MM.1S (cell line): ENCODE measurements around the gene CCL16.

Experiments
- DNase-seq: peaks from one replicate; pipeline ENCODE4 v3.0.0-alpha.2; 2015
- H2AFZ ChIP-seq: fragments of 300-600 bp; sonication (generic); 2 replicates; pipeline ENCODE4 v1.6.0; 2016; ENCODE audit warnings: antibody characterized with exemption, low read length
- H3F3A ChIP-seq: fragments of 300-600 bp; sonication (generic); 2 replicates; pipeline ENCODE4 v1.6.1; 2016; ENCODE audit warnings: mild to moderate bottlenecking, antibody characterized with exemption, low read length, moderate library complexity, mixed read lengths; ENCODE audit not compliant: insufficient read depth
- H3K27ac ChIP-seq: fragments of 300-600 bp; sonication (generic); 2 replicates; pipeline ENCODE4 v1.5.1; 2016; ENCODE audit warnings: mild to moderate bottlenecking, low read length
- H3K27me3 ChIP-seq: fragments of 300-600 bp; sonication (generic); replicated peaks from 2 replicates; pipeline ENCODE4 v1.6.0; 2016; ENCODE audit warnings: low read length; ENCODE audit not compliant: insufficient read depth
- H3K36me3 ChIP-seq: fragments of 300-600 bp; sonication (generic); replicated peaks from 2 replicates; pipeline ENCODE4 v1.6.1; 2016; ENCODE audit warnings: mild to moderate bottlenecking, low read length, mixed read lengths; ENCODE audit not compliant: insufficient read depth
- H3K4me1 ChIP-seq: fragments of 300-600 bp; sonication (generic); 2 replicates; pipeline ENCODE4 v1.6.1; 2016; ENCODE audit warnings: low read length, mixed read lengths
- H3K4me2 ChIP-seq: fragments of 300-600 bp; sonication (generic); 2 replicates; pipeline ENCODE4 v1.6.0; 2016; ENCODE audit warnings: low read depth, low read length
- H3K4me3 ChIP-seq: fragments of 300-600 bp; sonication (generic); 2 replicates; pipeline ENCODE4 v1.5.1; 2016; ENCODE audit warnings: low read length, mixed read lengths
- H3K79me2 ChIP-seq: fragments of 300-600 bp; sonication (generic); 2 replicates; pipeline ENCODE4 v1.6.1; 2016; ENCODE audit warnings: mixed run types, low read length, mixed read lengths
- H3K9ac ChIP-seq: fragments of 300-600 bp; sonication (generic); 2 replicates; pipeline ENCODE4 v1.6.1; 2016; ENCODE audit warnings: low read length, mixed read lengths
- H3K9me2 ChIP-seq: fragments of 300-600 bp; sonication (generic); replicated peaks from 2 replicates; pipeline ENCODE4 v1.6.1; 2016; ENCODE audit warnings: mild to moderate bottlenecking, low read length, mixed read lengths; ENCODE audit not compliant: insufficient read depth
- H3K9me3 ChIP-seq: fragments of 300-600 bp; sonication (generic); replicated peaks from 2 replicates; pipeline ENCODE4 v1.6.1; 2016; ENCODE audit warnings: mild to moderate bottlenecking, low read length, mixed read lengths; ENCODE audit not compliant: insufficient read depth
- H4K20me1 ChIP-seq: fragments of 300-600 bp; sonication (generic); 2 replicates; pipeline ENCODE4 v1.6.1; 2016; ENCODE audit warnings: mild to moderate bottlenecking, low read length, moderate library complexity, mixed read lengths; ENCODE audit not compliant: insufficient read depth
- EZH2 ChIP-seq: fragments of 300-600 bp; sonication (generic); optimal IDR thresholded peaks from 2 replicates; pipeline ENCODE3; 2017; ENCODE audit warnings: low read depth, mild to moderate bottlenecking, antibody characterized with exemption, low read length, mixed read lengths
- EZH2phosphoT487 ChIP-seq: fragments of 300-600 bp; sonication (generic); IDR thresholded peaks from 2 replicates; pipeline ENCODE4 v1.6.1; 2018; ENCODE audit warnings: antibody characterized with exemption, low read length
- TF ChIP-seq, protein P1 (sequence below): fragments of 300-600 bp; sonication (generic); IDR thresholded peaks from 2 replicates; pipeline ENCODE4 v1.5.1; 2016; ENCODE audit warnings: antibody characterized with exemption, low read length, mixed read lengths

Gene CCL16

DNA sequence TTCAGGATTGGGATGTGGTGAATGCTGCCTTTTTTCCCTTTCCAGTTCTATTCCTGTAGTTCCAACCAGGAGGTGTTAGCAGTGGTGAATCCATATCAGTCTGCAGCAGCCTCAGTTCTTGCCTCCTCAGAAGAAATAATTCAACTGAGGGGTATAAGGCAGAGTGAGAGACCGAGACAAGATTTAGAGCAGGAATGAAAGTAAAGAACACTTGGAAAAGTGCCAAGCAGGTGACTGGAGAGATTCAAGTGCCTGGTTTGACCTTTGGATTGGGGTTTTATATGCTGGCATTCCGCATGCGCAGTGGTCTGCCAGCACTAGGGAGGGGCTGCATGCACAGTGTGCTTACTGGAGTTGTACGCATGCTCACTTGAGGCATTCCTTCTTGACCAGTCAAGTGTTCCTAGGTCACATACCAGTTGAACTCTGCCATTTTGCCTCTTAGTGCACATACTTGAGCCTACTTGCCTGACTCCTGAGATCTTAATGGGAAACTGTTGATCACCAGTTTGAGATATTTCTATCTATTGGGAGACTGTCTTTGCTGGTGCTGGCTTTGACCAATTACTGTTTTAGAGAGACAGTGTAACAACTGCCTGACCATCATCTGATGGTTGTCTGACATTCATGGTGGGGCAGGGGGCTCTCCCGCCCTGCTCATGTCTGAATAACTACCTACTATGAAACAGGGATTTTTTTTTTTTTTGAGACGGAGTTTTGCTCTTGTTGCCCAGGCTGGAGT is 20.7 kb upstream of the CCL16 start:
- Histone ChIP-seq H3K79me2 (no peaks in the 10 kb centered on the region), H4K20me1 (no peaks in the 10 kb centered on the region), H3K27me3 (no peaks in the 10 kb centered on the region), H3K4me1 (peaks cover 25% of the 10 kb centered on the region), H3K27ac (no peak overlapping the region), H3K36me3 (no peaks in the 10 kb centered on the region), H3K4me2 (no peak overlapping the region), H2AFZ (no peak overlapping the region), H3K9ac (no peak overlapping the region), H3K9me2 (no peaks in the 10 kb centered on the region), H3K9me3 (no peaks in the 10 kb centered on the region), H3F3A (no peaks in the 10 kb centered on the region), H3K4me3 (no peak overlapping the region)
- no peak for TF ChIP-seq EZH2phosphoT487
- TF ChIP-seq, protein P1, sequence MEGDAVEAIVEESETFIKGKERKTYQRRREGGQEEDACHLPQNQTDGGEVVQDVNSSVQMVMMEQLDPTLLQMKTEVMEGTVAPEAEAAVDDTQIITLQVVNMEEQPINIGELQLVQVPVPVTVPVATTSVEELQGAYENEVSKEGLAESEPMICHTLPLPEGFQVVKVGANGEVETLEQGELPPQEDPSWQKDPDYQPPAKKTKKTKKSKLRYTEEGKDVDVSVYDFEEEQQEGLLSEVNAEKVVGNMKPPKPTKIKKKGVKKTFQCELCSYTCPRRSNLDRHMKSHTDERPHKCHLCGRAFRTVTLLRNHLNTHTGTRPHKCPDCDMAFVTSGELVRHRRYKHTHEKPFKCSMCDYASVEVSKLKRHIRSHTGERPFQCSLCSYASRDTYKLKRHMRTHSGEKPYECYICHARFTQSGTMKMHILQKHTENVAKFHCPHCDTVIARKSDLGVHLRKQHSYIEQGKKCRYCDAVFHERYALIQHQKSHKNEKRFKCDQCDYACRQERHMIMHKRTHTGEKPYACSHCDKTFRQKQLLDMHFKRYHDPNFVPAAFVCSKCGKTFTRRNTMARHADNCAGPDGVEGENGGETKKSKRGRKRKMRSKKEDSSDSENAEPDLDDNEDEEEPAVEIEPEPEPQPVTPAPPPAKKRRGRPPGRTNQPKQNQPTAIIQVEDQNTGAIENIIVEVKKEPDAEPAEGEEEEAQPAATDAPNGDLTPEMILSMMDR: no peak
- DNase-seq: no peak

GRCh38 chr17:36001110-36001771 is 19.9 kb upstream of the CCL16 start, which contains the start of gene CCL15:
TSS of gene CCL15 (minus strand) at chr17:36001553. CDS start at chr17:36001492, 61 bp downstream.
- Histone ChIP-seq H3K27ac (no peak within 1 kb of the TSS), H3K36me3 (no peaks in the 10 kb centered on the region), H3K9ac (no peak within 1 kb of the TSS), H3F3A (no peaks in the 10 kb centered on the region), H3K4me1 (peaks cover 25% of the 10 kb centered on the region), H2AFZ (no peak within 1 kb of the TSS), H3K4me3 (no peak within 1 kb of the TSS), H3K79me2 (no peaks in the 10 kb centered on the region), H3K27me3 (no peaks in the 10 kb centered on the region), H3K9me3 (no peaks in the 10 kb centered on the region), H4K20me1 (no peaks in the 10 kb centered on the region), H3K4me2 (no peak within 1 kb of the TSS), H3K9me2 (no peaks in the 10 kb centered on the region)
- TF ChIP-seq, protein P1: no peak
- TF ChIP-seq EZH2 (no peak), EZH2phosphoT487 (no peak)
- DNase-seq: no peak

DNA sequence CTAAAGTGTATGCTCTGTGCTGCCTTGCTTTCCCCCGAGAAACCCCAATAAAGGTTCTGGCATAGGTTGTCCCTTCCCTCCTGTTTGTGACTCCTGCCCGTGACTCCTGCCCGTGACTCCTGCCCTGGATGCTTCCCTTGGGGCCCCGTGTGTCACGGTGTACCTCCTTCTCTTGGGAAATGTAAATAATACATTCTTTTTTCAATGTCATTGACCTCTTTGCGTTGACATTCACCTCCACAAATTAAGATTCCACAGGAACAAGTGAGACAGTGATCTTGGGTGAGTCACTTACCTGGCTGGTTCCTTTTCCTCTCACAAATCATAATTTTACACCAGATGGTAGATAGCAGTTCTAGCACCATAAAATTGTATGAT is 19.4 kb upstream of the CCL16 start:
- TF ChIP-seq, protein P1: no peak
- no peak for TF ChIP-seq EZH2phosphoT487
- TF ChIP-seq EZH2: no peak
- no peak overlapping the region for H3K4me3 ChIP-seq
- H3K9me3 ChIP-seq: no peaks in the 10 kb centered on the region
- no peaks in the 10 kb centered on the region for H3K36me3 ChIP-seq
- peaks cover 25% of the 10 kb centered on the region for H3K4me1 ChIP-seq
- DNase-seq: no peak
- no peaks in the 10 kb centered on the region for H3K79me2 ChIP-seq
- no peak overlapping the region for H3K9ac ChIP-seq
- H3K4me2 ChIP-seq: no peak overlapping the region
- H3K27me3 ChIP-seq: no peaks in the 10 kb centered on the region
- H4K20me1 ChIP-seq: no peaks in the 10 kb centered on the region
- no peak overlapping the region for H2AFZ ChIP-seq
- no peaks in the 10 kb centered on the region for H3F3A ChIP-seq
- H3K27ac ChIP-seq: no peak overlapping the region
- H3K9me2 ChIP-seq: no peaks in the 10 kb centered on the region
